VCaP (cell line): ENCODE results near the gene NFKBIA.
"Not testable (repeated sequence)": the region's sequence is repeated elsewhere in the genome, so short reads cannot be mapped to it uniquely, and the experiment has no call there.

Source experiments
- H3K27ac ChIP-seq: fragments of 450-650 bp; 2 replicates; pipeline ENCODE4 v1.5.1; 2017
- CTCF ChIP-seq: fragments of 450-650 bp; conservative IDR thresholded peaks from 2 replicates; pipeline ENCODE4 v1.5.1; 2017; ENCODE audit warnings: mild to moderate bottlenecking, moderate library complexity

The NFKBIA gene

GRCh38 chr14:35404449-35405303 lies at the start of gene NFKBIA:
NFKBIA (minus strand) TSS chr14:35404749; CDS start chr14:35404644, 105 bp downstream.
- peak; percentile 64 for TF ChIP-seq CTCF
- peak within 1 kb of the TSS; percentile 100 for H3K27ac ChIP-seq

GRCh38 chr14:35446450-35446849 lies 41.9 kb upstream of the NFKBIA start:
- no peak for TF ChIP-seq CTCF
- H3K27ac ChIP-seq, result no peak overlapping the region

- no peak overlapping the region for H3K27ac ChIP-seq
- no peak for TF ChIP-seq CTCF
Observed at GRCh38 chr14:35444104-35444503, 39.6 kb upstream of the NFKBIA start.

- no peak for TF ChIP-seq CTCF
- H3K27ac ChIP-seq, result no peak overlapping the region
Observed at GRCh38 chr14:35441160-35441559, 36.6 kb upstream of the NFKBIA start.

GRCh38 chr14:35438910-35439713 lies 34.6 kb upstream of the NFKBIA start:
- TF ChIP-seq CTCF, result peak; percentile 73
- H3K27ac ChIP-seq, result no peak overlapping the region

GRCh38 chr14:35438492-35438891 lies 33.9 kb upstream of the NFKBIA start:
- H3K27ac ChIP-seq, result not testable (repeated sequence)

GRCh38 chr14:35435177-35435576 lies 30.6 kb upstream of the NFKBIA start:
- no peak overlapping the region for H3K27ac ChIP-seq
- no peak for TF ChIP-seq CTCF
